SK-N-SH (cell line): ENCODE results near the gene CDH22. TPM values are rescaled to one million over a fixed set of nuclear protein-coding genes. Genes with fewer than 3 reads are reported as not detected.

Experiments used
- CTCF ChIA-PET: fragments of 300-600, 350-600 bp; formaldehyde crosslinking; extraction: SDS; loops from one replicate; lab custom pipeline; 2021; lab: Yijun Ruan, JAX
- POLR2A ChIA-PET: fragments of 350-600 bp; sonication (Branson Sonifier 250); formaldehyde crosslinking; extraction: SDS; loops from one replicate; lab custom pipeline; 2020; ENCODE audit warnings: antibody characterized with exemption, inconsistent platforms; lab: Yijun Ruan, JAX
- DNase-seq: peaks from one replicate; pipeline ENCODE4 v3.0.0; 2012
- H2AFZ ChIP-seq: fragments of 200-600 bp; sonication (generic); 2 replicates; pipeline ENCODE4 v1.8.1; 2016; ENCODE audit warnings: antibody characterized with exemption, mild to moderate bottlenecking, low read depth
- H3F3A ChIP-seq: fragments of 200-600 bp; sonication (generic); replicated peaks from 2 replicates; pipeline ENCODE3; 2016; ENCODE audit warnings: antibody characterized with exemption, mild to moderate bottlenecking; ENCODE audit not compliant: insufficient read depth
- H3K27ac ChIP-seq, 2 experiments: fragments of 200-500 bp in 1 of 2; fragments of 200-600 bp in 1 of 2; sonication (Bioruptor generic) in 1 of 2; sonication (generic), shearing (Covaris generic) in 1 of 2; 2 replicates each; pipeline versions ENCODE4 v1.5.1 to v1.6.1; 2014 to 2016; ENCODE audit warnings: low read depth in 2 of 2, inconsistent platforms in 1 of 2, low read length in 1 of 2, mild to moderate bottlenecking in 1 of 2, mixed read lengths in 1 of 2
- H3K27me3 ChIP-seq: fragments of 200-600 bp; sonication (generic), shearing (Covaris generic); 2 replicates; pipeline ENCODE4 v1.6.1; 2016; ENCODE audit warnings: mixed run types; ENCODE audit not compliant: insufficient read depth
- H3K36me3 ChIP-seq, 2 experiments: fragments of 200-500 bp in 1 of 2; fragments of 200-600 bp in 1 of 2; sonication (Bioruptor generic) in 1 of 2; sonication (generic) in 1 of 2; replicated peaks in 1 of 2; 2 replicates each; pipeline versions ENCODE3 to v1.5.1; 2014 to 2016; ENCODE audit warnings: low read length in 1 of 2, mild to moderate bottlenecking in 1 of 2; ENCODE audit not compliant: insufficient read depth in 2 of 2, control insufficient read depth in 1 of 2
- H3K4me1 ChIP-seq, 2 experiments: fragments of 200-500 bp in 1 of 2; fragments of 200-600 bp in 1 of 2; sonication (Bioruptor generic) in 1 of 2; sonication (generic), shearing (Covaris generic) in 1 of 2; 2 replicates each; pipeline versions ENCODE4 v1.5.1 to v1.6.1; 2014 to 2016; ENCODE audit warnings: low read depth in 1 of 2, low read length in 1 of 2, mixed run types in 1 of 2; ENCODE audit not compliant: insufficient read depth in 2 of 2, control insufficient read depth in 1 of 2
- H3K4me2 ChIP-seq: fragments of 200-600 bp; sonication (generic), shearing (Covaris generic); 2 replicates; pipeline ENCODE4 v1.6.1; 2017; ENCODE audit warnings: mixed run types
- H3K4me3 ChIP-seq, 2 experiments: fragments of 200-500 bp in 1 of 2; fragments of 200-600 bp in 1 of 2; sonication (Bioruptor generic) in 1 of 2; sonication (generic), shearing (Covaris generic) in 1 of 2; 2 replicates each; pipeline versions ENCODE4 v1.5.1 to v1.8.1; 2014 to 2016; ENCODE audit warnings: low read depth in 2 of 2, inconsistent platforms in 1 of 2, low read length in 1 of 2, mild to moderate bottlenecking in 1 of 2, mixed read lengths in 1 of 2, moderate library complexity in 1 of 2
- H3K79me2 ChIP-seq: fragments of 200-600 bp; sonication (generic); 2 replicates; pipeline ENCODE4 v1.8.1; 2017; ENCODE audit warnings: mild to moderate bottlenecking; ENCODE audit not compliant: insufficient read depth
- H3K9ac ChIP-seq: fragments of 200-600 bp; sonication (generic); 2 replicates; pipeline ENCODE4 v1.6.1; 2017; ENCODE audit warnings: mixed run types
- H3K9me2 ChIP-seq: fragments of 200-600 bp; sonication (generic); 2 replicates; pipeline ENCODE4 v1.6.1; 2017; ENCODE audit warnings: mixed run types
- H3K9me3 ChIP-seq: fragments of 200-600 bp; sonication (generic); 2 replicates; pipeline ENCODE4 v1.6.1; 2017; ENCODE audit warnings: mixed run types, mild to moderate bottlenecking, moderate library complexity
- H4K20me1 ChIP-seq: fragments of 200-600 bp; sonication (generic); 2 replicates; pipeline ENCODE4 v1.6.1; 2017; ENCODE audit warnings: mild to moderate bottlenecking, mixed run types; ENCODE audit not compliant: insufficient read depth
- ELF1 ChIP-seq: IDR thresholded peaks from 2 replicates; pipeline ENCODE4 v1.4.0; 2012
- EP300 ChIP-seq, 2 experiments: IDR thresholded peaks; 2 replicates each; pipeline versions ENCODE4 v1.4.0 to v1.6.1; 2012; ENCODE audit warnings: borderline replicate concordance in 1 of 2, low read depth in 1 of 2, low read length in 1 of 2
- EZH2phosphoT487 ChIP-seq: fragments of 200-600 bp; sonication (generic); IDR thresholded peaks from 2 replicates; pipeline ENCODE4 v1.6.1; 2017; ENCODE audit warnings: low read depth, mixed run types, mild to moderate bottlenecking, antibody characterized with exemption, moderate library complexity, borderline replicate concordance
- FOXJ3 ChIP-seq: sonication (generic); formaldehyde crosslinking; IDR thresholded peaks from 2 replicates; pipeline ENCODE4 v1.5.1; 2020; ENCODE audit warnings: mild to moderate bottlenecking, missing genetic modification reagents
- FOXM1 ChIP-seq: IDR thresholded peaks from 2 replicates; pipeline ENCODE4 v1.4.0; 2012; ENCODE audit warnings: low read depth, mild to moderate bottlenecking
- GABPA ChIP-seq: IDR thresholded peaks from 2 replicates; pipeline ENCODE4 v1.4.0; 2012; ENCODE audit warnings: low read depth, mild to moderate bottlenecking
- GATA2 ChIP-seq: sonication (generic); formaldehyde crosslinking; IDR thresholded peaks from 2 replicates; pipeline ENCODE4 v1.5.0; 2020; ENCODE audit warnings: mild to moderate bottlenecking, missing genetic modification reagents
- IRF3 ChIP-seq: fragments of 150-350 bp; IDR thresholded peaks from 2 replicates; pipeline ENCODE4 v1.6.1; 2016; ENCODE audit warnings: mild to moderate bottlenecking, low read depth, low read length
- MAX ChIP-seq: IDR thresholded peaks from 2 replicates; pipeline ENCODE4 v1.4.0; 2012; ENCODE audit warnings: low read depth
- MEF2A ChIP-seq: IDR thresholded peaks from 2 replicates; pipeline ENCODE4 v1.4.0; 2012; ENCODE audit warnings: low read depth, borderline replicate concordance
- PBX3 ChIP-seq: IDR thresholded peaks from 2 replicates; pipeline ENCODE4; 2012
- RAD21 ChIP-seq: IDR thresholded peaks from 2 replicates; pipeline ENCODE4 v1.6.1; 2012; ENCODE audit warnings: mild to moderate bottlenecking, low read length
- RCOR1 ChIP-seq: fragments of 150-350 bp; IDR thresholded peaks from 2 replicates; pipeline ENCODE4 v1.6.1; 2017; ENCODE audit warnings: antibody characterized with exemption, low read length
- RXRA ChIP-seq: IDR thresholded peaks from 2 replicates; pipeline ENCODE4 v1.4.0; 2012; ENCODE audit warnings: low read depth, mild to moderate bottlenecking, borderline replicate concordance
- SIN3A ChIP-seq: IDR thresholded peaks from 2 replicates; pipeline ENCODE4 v1.6.1; 2012; ENCODE audit warnings: low read depth, mild to moderate bottlenecking, low read length, moderate library complexity, borderline replicate concordance
- TCF12 ChIP-seq: IDR thresholded peaks from 2 replicates; pipeline ENCODE4 v1.4.0; 2012
- TEAD4 ChIP-seq: IDR thresholded peaks from 2 replicates; pipeline ENCODE4 v1.4.0; 2012; ENCODE audit warnings: mild to moderate bottlenecking, borderline replicate concordance; ENCODE audit not compliant: insufficient read depth
- YY1 ChIP-seq: IDR thresholded peaks from 2 replicates; pipeline ENCODE4 v1.4.0; 2012; ENCODE audit warnings: low read depth, mild to moderate bottlenecking
- WGBS: methylation state at CpG from one replicate; pipeline ENCODE4 v1.1.6; 2017; ENCODE audit warnings: low lambda C conversion rate; 5-methylcytosine and 5-hydroxymethylcytosine counted together
- polyA plus RNA-seq, 3 experiments: library from polyadenylated mRNA; depleted of rRNA; stranded (reverse); fragments of >200 nt; gene quantifications; 2 replicates each; pipeline ENCODE4 v1.2.3, GENCODE V29; 2012
- TF ChIP-seq, protein P1 (sequence below): fragments of 150-350 bp; IDR thresholded peaks from 2 replicates; pipeline ENCODE4 v1.6.1; 2017; ENCODE audit warnings: antibody characterized with exemption, low read length, low read depth, borderline replicate concordance
- TF ChIP-seq, protein P2 (sequence below): fragments of 200-600 bp; sonication (generic); IDR thresholded peaks from 2 replicates; pipeline ENCODE4 v1.6.1; 2017; ENCODE audit warnings: antibody characterized with exemption, mild to moderate bottlenecking, moderate library complexity

The CDH22 gene
- polyA plus RNA-seq, 1 of the 3 experiments (the other 2 are of a cell fraction), result not detected

DNA sequence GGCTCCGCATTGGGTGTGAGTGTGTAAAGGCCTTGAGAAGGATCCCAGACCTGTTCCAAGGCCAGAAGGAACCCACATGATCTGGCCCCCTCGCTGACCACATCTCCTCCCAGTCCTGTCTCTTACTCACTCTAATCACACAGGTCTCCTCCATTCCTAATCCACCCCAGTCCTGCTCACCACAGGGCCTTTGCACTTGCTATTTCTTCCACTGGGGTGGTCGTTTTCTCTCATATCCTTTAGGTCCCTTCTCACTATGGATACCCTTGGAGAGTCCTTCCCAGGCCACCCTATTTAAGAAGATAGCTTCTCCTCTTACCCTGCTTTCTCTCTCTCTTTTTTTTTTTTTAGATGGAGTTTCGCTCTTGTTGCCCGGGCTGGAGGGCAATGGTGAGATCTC lies 124.5 kb downstream of the CDH22 start (continued):
- TF ChIP-seq RAD21 (no peak), ELF1 (no peak), IRF3 (no peak)
- TF ChIP-seq, all 33 proteins: peak for 0

- Histone ChIP-seq H3F3A (no peaks in the 10 kb centered on the region), H3K36me3 (no peaks in the 10 kb centered on the region), H2AFZ (no peak overlapping the region), H3K4me2 (no peak overlapping the region), H3K9me3 (no peaks in the 10 kb centered on the region), H3K27me3 (no peaks in the 10 kb centered on the region), H3K9me2 (no peaks in the 10 kb centered on the region), H3K27ac (no peak overlapping the region), H3K9ac (no peak overlapping the region), H3K4me3 (no peak overlapping the region), H3K79me2 (no peaks in the 10 kb centered on the region), H4K20me1 (no peaks in the 10 kb centered on the region), H3K4me1 (peaks cover 0 to 13% of the 10 kb centered on the region in 2 experiments; a peak in 1 of 4 replicates)
- POLR2A ChIA-PET, result no interaction called here
- DNase-seq, result no peak
- CTCF ChIA-PET, result interaction anchor here (0.8 to 20.8 kb wide), 10 partner anchors 11 to 166 kb away, joined by 3 to 347 read pairs (median 4); no protein-coding TSS in a partner anchor
- WGBS, result 45% methylated on average over 10 of the region's 13 CpGs
- no peak for TF ChIP-seq TEAD4
- no peak for TF ChIP-seq EZH2phosphoT487
Observed at GRCh38 chr20:46182276-46183200, 125.8 kb downstream of the CDH22 start.

DNA sequence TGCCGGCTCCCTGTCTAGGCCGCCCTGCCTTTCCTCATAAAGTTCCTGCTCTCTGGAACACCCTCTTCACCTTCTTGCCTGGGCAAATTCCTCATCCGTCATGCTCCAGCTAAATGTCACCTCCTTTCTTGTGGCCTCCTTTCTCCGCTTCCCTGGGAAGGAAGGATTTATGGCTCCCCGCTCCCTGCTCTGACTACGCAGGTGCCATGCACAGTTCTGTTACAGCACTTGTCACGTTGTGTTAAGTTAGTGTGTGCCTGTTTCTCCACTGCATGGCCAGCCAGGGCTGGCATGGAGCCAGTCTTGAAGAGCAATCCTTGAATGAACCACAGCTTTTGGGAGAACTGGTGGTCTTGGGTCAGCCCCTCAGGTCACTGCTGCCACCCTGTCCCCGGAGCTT lies 128.4 kb downstream of the CDH22 start:
- no peaks in the 10 kb centered on the region for H3K9me2 ChIP-seq
- POLR2A ChIA-PET, result no interaction called here
- no peak for TF ChIP-seq EP300 (IDR thresholded peaks at IDR 0.05; ENCODE audit: borderline replicate concordance in 1 of 2, low read depth in 1 of 2, low read length in 1 of 2)
- TF ChIP-seq ELF1, result no peak
- TF ChIP-seq GABPA, result no peak
- TF ChIP-seq MEF2A, result no peak
- no peak for TF ChIP-seq YY1
- TF ChIP-seq TCF12, result no peak
- TF ChIP-seq, protein P1, sequence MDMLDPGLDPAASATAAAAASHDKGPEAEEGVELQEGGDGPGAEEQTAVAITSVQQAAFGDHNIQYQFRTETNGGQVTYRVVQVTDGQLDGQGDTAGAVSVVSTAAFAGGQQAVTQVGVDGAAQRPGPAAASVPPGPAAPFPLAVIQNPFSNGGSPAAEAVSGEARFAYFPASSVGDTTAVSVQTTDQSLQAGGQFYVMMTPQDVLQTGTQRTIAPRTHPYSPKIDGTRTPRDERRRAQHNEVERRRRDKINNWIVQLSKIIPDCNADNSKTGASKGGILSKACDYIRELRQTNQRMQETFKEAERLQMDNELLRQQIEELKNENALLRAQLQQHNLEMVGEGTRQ, result no peak
- no peak for TF ChIP-seq RAD21
- TF ChIP-seq FOXJ3 (CRISPR knock-in tag), result no peak
- no peak for TF ChIP-seq RXRA
- no peak for TF ChIP-seq SIN3A
- no peak for TF ChIP-seq RCOR1
- TF ChIP-seq, protein P2, sequence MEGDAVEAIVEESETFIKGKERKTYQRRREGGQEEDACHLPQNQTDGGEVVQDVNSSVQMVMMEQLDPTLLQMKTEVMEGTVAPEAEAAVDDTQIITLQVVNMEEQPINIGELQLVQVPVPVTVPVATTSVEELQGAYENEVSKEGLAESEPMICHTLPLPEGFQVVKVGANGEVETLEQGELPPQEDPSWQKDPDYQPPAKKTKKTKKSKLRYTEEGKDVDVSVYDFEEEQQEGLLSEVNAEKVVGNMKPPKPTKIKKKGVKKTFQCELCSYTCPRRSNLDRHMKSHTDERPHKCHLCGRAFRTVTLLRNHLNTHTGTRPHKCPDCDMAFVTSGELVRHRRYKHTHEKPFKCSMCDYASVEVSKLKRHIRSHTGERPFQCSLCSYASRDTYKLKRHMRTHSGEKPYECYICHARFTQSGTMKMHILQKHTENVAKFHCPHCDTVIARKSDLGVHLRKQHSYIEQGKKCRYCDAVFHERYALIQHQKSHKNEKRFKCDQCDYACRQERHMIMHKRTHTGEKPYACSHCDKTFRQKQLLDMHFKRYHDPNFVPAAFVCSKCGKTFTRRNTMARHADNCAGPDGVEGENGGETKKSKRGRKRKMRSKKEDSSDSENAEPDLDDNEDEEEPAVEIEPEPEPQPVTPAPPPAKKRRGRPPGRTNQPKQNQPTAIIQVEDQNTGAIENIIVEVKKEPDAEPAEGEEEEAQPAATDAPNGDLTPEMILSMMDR, result no peak
- no peak for TF ChIP-seq PBX3
- no peak for TF ChIP-seq FOXM1
- no peak for TF ChIP-seq GATA2 (CRISPR knock-in tag)
- TF ChIP-seq MAX, result no peak

More for the DNA sequence above, 128.4 kb downstream of the CDH22 start:
- Histone ChIP-seq H3K4me3 (no peak overlapping the region), H3K4me2 (no peak overlapping the region), H3K27me3 (no peaks in the 10 kb centered on the region; the same call in 1 of the 2 replicates), H3K79me2 (no peaks in the 10 kb centered on the region), H3K9me3 (no peaks in the 10 kb centered on the region), H3K36me3 (no peaks in the 10 kb centered on the region), H3K4me1 (peaks cover 0 to 14% of the 10 kb centered on the region in 2 experiments; a peak in 1 of 4 replicates), H3K27ac (no peak overlapping the region), H2AFZ (no peak overlapping the region), H3K9ac (no peak overlapping the region), H4K20me1 (no peaks in the 10 kb centered on the region), H3F3A (no peaks in the 10 kb centered on the region)
- DNase-seq, result no peak
- 59% methylated on average over 7 of the region's 8 CpGs for WGBS
- CTCF ChIA-PET, result interaction anchor here (0.9 to 20.8 kb wide), 5 partner anchors 48 to 169 kb away, joined by 3 to 347 read pairs (median 6); no protein-coding TSS in a partner anchor
